Gastrocnemius medialis (tissue), 4 donors: ENCODE measurements around the gene NRM. TPM values are rescaled to one million over a fixed set of nuclear protein-coding genes. Genes with fewer than 3 reads are reported as not detected.

Experiments used
- ATAC-seq, 2 donors: fragments of 150-250 bp; one replicate each; pipeline ENCODE4 v1.9.1; 2016
- DNase-seq, 2 donors: peaks; one replicate each; pipeline ENCODE4 v3.0.0-alpha.2; 2019
- H3K27ac ChIP-seq, 4 donors: fragments of 200-600 bp; sonication (generic); 1 replicate in 1 of 4; 2 replicates in 3 of 4; pipeline ENCODE4 v1.5.1; 2016 to 2018; ENCODE audit warnings: mild to moderate bottlenecking in 2 of 4, moderate library complexity in 1 of 4
- H3K27me3 ChIP-seq, 3 donors: fragments of 200-600 bp; sonication (generic) in 2 of 3; 1 replicate in 1 of 3; 2 replicates in 2 of 3; pipeline versions ENCODE4 v1.5.1 to v1.6.0; 2016 to 2019; ENCODE audit warnings: mild to moderate bottlenecking in 1 of 3, moderate library complexity in 1 of 3
- H3K36me3 ChIP-seq, 2 donors: fragments of 200-600 bp; sonication (generic) in 1 of 2; one replicate each; pipeline ENCODE4 v1.5.1; 2017 to 2018
- H3K4me1 ChIP-seq, 2 donors: fragments of 200-600 bp; sonication (generic) in 1 of 2; one replicate each; pipeline ENCODE4 v1.5.1; 2016 to 2017; ENCODE audit warnings: mild to moderate bottlenecking in 2 of 2
- H3K4me3 ChIP-seq, 4 donors: fragments of 200-600 bp; sonication (generic) in 3 of 4; 1 replicate in 1 of 4; 2 replicates in 3 of 4; pipeline ENCODE4 v1.5.1; 2016 to 2019; ENCODE audit warnings: mild to moderate bottlenecking in 2 of 4
- H3K9me3 ChIP-seq, 3 donors: fragments of 200-600 bp; sonication (generic) in 2 of 3; 1 replicate in 1 of 3; 2 replicates in 2 of 3; pipeline ENCODE4 v1.5.1; 2016 to 2019
- POLR2A ChIP-seq, 2 donors: fragments of 450-650 bp; IDR thresholded peaks; one replicate each; pipeline ENCODE4 v1.6.1; 2017; ENCODE audit warnings: antibody characterized with exemption in 2 of 2, mild to moderate bottlenecking in 2 of 2, moderate library complexity in 2 of 2
- in situ Hi-C, 4 donors: fragments of 200-750 bp; cut with MboI; loops; one replicate each; pipeline versions ENCODE4 v1.15.0 to v1.8.0; 2017; ENCODE audit warnings: low sequenced_read_pairs in 4 of 4
- intact Hi-C: fragments of 100-400 bp; cut with DNase I; formaldehyde crosslinking; loops from one replicate; pipeline ENCODE4 v1.15.1; 2023; ENCODE audit warnings: low total_unique reads
- total RNA-seq, 4 donors: library from RNA; depleted of rRNA; stranded (reverse); fragments of >200 nt; gene quantifications; one replicate each; pipeline versions ENCODE4 v1.1.0 to v1.2.3, GENCODE V29; 2016
- TF ChIP-seq, protein P1 (sequence below), 5 experiments: fragments of 450-650 bp in 3 of 5; fragments of 200-600 bp in 2 of 5; sonication (generic) in 2 of 5; IDR thresholded peaks in 4 of 5; conservative IDR thresholded peaks in 1 of 5; 1 replicate in 4 of 5; 2 replicates in 1 of 5; pipeline ENCODE4 v1.5.1; 2016 to 2019; ENCODE audit warnings: antibody characterized with exemption in 5 of 5, mild to moderate bottlenecking in 3 of 5, moderate library complexity in 3 of 5

Gene NRM
- total RNA-seq, 4 donors from 2014 or later, result 0.32 to 2.0 (median 1.4) TPM

DNA sequence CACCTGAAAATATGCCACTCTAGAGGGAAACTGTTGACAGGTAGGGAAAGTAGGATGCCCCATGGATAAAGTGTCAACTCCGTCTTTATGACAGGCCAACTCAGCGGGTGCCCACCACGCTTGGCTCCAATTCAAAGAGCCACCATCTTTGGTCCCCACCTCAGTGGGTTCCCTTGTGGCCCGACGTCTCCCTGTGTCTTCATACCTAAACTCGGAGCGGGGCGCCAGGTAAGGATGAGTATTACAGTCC lies 26.0 kb upstream of the NRM start:
- ATAC-seq (no peak), DNase-seq (no peak)
- H3K27ac ChIP-seq, result peak overlapping the region; percentile 94 to 99 (median 97)
- no peaks in the 10 kb centered on the region for H3K27me3 ChIP-seq
- H3K4me1 ChIP-seq, result peaks cover 22 to 26% of the 10 kb centered on the region in 2 donors
- peak overlapping the region; percentile 69 to 91 (median 86) for H3K4me3 ChIP-seq
- H3K9me3 ChIP-seq, result no peaks in the 10 kb centered on the region
- H3K36me3 ChIP-seq, result peaks cover 0 to 29% of the 10 kb centered on the region in 2 donors
- no peak for TF ChIP-seq POLR2A (IDR thresholded peaks at IDR 0.05)
- TF ChIP-seq, protein P1, sequence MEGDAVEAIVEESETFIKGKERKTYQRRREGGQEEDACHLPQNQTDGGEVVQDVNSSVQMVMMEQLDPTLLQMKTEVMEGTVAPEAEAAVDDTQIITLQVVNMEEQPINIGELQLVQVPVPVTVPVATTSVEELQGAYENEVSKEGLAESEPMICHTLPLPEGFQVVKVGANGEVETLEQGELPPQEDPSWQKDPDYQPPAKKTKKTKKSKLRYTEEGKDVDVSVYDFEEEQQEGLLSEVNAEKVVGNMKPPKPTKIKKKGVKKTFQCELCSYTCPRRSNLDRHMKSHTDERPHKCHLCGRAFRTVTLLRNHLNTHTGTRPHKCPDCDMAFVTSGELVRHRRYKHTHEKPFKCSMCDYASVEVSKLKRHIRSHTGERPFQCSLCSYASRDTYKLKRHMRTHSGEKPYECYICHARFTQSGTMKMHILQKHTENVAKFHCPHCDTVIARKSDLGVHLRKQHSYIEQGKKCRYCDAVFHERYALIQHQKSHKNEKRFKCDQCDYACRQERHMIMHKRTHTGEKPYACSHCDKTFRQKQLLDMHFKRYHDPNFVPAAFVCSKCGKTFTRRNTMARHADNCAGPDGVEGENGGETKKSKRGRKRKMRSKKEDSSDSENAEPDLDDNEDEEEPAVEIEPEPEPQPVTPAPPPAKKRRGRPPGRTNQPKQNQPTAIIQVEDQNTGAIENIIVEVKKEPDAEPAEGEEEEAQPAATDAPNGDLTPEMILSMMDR (IDR thresholded peaks at IDR 0.05 in 4 of 5, conservative IDR thresholded peaks at IDR 0.05 in 1 of 5), result peak in 1 of 5 experiments; percentile 13
- in situ Hi-C loops, result no loop called here
- intact Hi-C loops, result loop anchor here (1.0 to 10.0 kb wide), 3 partner anchors 26 to 1478 kb away; partner anchors contain the start of genes GPSM3 and PBX2

DNA sequence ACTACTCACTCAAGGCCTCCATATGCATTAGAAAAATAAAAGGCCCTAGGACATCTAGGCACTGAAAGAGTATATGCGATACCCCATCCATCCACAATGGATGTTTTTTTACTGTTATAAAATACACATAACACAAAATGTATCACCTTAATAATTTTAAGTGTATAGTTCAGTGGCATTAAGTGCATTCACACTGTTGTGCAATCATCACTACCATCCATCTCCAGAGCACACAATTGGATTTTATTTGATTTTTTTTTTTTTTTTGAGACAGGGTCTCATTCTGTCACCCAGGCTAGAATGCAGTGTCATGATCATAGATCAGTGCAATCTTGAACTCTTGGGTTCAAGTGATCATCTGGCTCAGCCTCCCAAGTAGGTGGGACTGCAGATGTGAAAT lies 23.5 kb upstream of the NRM start:
- no peak for TF ChIP-seq POLR2A (IDR thresholded peaks at IDR 0.05)
- TF ChIP-seq, protein P1 (IDR thresholded peaks at IDR 0.05 in 4 of 5, conservative IDR thresholded peaks at IDR 0.05 in 1 of 5), result no peak
- no peaks in the 10 kb centered on the region for H3K27me3 ChIP-seq
- peaks cover 16% of the 10 kb centered on the region in 2 donors for H3K4me1 ChIP-seq
- H3K4me3 ChIP-seq, result no peak overlapping the region
- ATAC-seq (no peak), DNase-seq (no peak)
- no peaks in the 10 kb centered on the region for H3K9me3 ChIP-seq
- in situ Hi-C loops (no loop called here), intact Hi-C loops (loop anchor here (2.0 to 10.0 kb wide), 2 partner anchors 13 to 1481 kb away; partner anchors contain the start of genes GPSM3 and PBX2)
- H3K36me3 ChIP-seq, result peaks cover 0 to 53% of the 10 kb centered on the region in 2 donors
- H3K27ac ChIP-seq, result no peak overlapping the region

DNA sequence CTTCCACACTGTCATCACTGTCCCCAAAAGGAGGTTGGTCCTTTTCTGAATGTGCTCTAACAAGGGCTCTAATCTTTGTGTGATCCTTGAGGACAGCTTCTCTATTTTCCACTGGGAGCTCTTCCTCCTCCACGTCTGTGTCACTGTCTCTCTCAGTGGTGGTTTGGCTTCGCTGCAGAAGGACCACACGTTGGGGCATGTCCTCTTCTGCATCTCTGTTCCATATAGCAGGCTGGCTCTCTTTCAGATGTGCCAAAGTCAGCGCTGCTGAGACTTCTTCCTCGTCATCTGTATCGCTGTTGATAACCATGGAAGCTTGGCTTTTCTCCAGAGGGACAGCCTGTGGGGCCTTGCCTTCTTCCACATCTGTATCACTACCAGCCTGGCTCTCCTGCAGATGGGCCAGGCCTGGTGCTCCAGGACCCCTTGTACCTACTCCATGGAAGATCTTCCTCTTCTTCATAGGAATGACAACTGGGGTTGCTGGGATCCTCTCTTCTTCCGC lies 21.7 kb upstream of the NRM start:
- Histone ChIP-seq H3K27me3 (no peaks in the 10 kb centered on the region), H3K36me3 (peaks cover 0 to 70% of the 10 kb centered on the region in 2 donors), H3K4me3 (no peak overlapping the region), H3K9me3 (no peaks in the 10 kb centered on the region), H3K4me1 (peaks cover 6 to 7% of the 10 kb centered on the region in 2 donors), H3K27ac (no peak overlapping the region)
- in situ Hi-C loops, result no loop called here
- DNase-seq (no peak), ATAC-seq (no peak)
- TF ChIP-seq POLR2A (IDR thresholded peaks at IDR 0.05), result no peak
- TF ChIP-seq, protein P1 (IDR thresholded peaks at IDR 0.05 in 4 of 5, conservative IDR thresholded peaks at IDR 0.05 in 1 of 5), result no peak
- intact Hi-C loops, result loop anchor here (10.0 kb wide), 1 partner anchor 1482 kb away; the partner anchor contains the start of genes GPSM3 and PBX2

DNA sequence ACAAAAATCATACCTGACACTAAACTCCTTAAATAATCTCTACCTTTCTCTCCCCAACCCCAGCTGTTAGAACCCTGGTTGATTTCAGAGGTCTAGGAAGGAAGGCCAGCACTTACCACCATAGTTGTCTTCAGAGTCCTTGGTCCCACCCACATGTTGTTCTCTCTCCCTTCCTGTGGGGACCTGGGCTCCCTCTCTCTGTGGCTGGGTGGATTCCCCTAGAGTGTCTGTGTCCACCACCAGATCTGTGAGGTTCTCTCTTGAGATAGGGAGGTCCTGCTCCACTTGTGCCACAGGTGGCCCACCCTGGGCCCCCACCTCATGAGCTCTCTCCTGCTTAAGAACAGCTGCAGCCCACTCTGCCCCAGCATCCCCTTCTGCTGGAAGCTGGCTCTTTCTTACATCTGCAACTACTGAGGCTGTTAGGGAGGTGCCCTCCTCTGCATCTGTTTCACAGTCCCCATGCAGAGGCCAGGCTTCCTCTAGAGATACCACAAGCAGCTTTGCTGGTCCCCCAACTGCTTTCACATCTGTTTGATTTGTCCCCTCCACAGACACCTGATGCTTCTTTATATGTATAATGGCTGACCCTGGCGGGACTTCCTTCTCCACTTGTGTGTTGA lies 21.1 kb upstream of the NRM start:
- Histone ChIP-seq H3K27ac (no peak overlapping the region), H3K4me1 (peaks cover 6 to 7% of the 10 kb centered on the region in 2 donors), H3K36me3 (peaks cover 0 to 76% of the 10 kb centered on the region in 2 donors), H3K9me3 (no peaks in the 10 kb centered on the region), H3K27me3 (no peaks in the 10 kb centered on the region), H3K4me3 (no peak overlapping the region)
- intact Hi-C loops (loop anchor here (10.0 kb wide), 1 partner anchor 1483 kb away; the partner anchor contains the start of genes GPSM3 and PBX2), in situ Hi-C loops (no loop called here)
- no peak for DNase-seq
- no peak for ATAC-seq
- no peak for TF ChIP-seq POLR2A (IDR thresholded peaks at IDR 0.05)
- TF ChIP-seq, protein P1 (IDR thresholded peaks at IDR 0.05 in 4 of 5, conservative IDR thresholded peaks at IDR 0.05 in 1 of 5), result no peak
